Measurements from ENCODE around the gene STK38L. TPM values are rescaled to one million over a fixed set of nuclear protein-coding genes. Genes with fewer than 3 reads are reported as not detected.

Gene STK38L
- total RNA-seq, 1 donor from 2014 or later, result 269 TPM

DNA sequence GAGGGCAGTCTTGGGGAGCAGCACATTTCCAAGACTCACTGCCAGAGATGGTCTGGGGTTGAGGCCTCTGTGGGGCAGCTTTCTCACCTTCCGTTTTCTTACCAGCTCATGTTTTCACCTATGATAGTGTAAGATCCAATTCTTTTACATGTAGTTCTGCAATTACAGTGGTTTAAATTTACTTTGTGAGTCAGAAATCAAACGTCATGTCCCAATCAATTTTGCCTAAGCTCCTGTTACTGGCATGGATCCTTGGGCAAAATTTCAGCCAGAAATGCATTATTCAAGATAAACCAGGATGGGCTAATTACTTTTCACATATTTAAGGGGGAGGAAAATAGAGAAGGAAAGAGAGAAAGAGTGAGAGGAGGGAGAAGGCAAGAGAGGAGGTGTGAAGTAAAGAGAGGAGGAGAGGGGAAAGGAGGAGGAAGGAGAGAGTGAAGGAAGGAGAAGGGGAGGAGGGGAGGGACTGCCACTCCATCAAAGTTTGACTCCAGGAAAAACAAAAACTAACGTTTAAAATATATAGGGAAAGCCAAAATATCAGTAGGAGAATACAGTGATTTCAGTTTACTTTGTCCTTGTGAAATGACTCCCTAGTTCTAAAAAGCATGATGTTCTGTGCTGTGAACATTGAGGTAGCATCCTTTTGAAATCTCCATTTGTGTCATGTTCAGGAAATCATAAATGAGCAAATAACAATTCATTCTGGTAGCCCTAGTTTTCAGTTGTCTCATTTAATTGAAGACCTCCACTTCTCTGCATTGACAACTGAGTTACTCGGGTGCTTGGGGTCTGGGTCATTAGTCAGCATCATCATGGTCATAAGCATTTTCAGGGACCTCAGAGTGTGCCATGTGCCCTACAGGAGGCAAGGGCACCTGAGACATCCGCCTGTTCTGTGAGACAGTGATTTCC lies 91.5 kb downstream of the STK38L start:
- intact Hi-C loops (cut with DNase I), result no loop called here

DNA sequence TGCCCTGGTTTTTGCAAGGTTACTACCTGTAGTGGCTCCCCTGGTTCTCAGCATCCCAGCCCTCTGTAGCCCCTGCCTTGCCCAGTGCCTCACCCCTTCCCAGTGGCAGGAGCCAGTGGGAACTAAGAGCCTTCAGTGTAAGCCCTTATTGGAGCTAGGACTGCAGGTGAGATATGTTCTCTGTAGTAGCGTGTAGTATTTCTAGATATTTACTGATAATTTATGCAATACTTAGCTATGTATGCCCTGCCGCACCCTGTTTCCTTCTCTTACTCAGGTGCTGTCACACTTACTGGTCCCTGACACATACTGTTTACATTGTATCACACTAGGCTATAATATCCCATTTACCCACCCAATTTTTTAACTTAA lies 92.2 kb downstream of the STK38L start:
- intact Hi-C loops (cut with DNase I), result no loop called here
- DNase-seq (ENCODE audit: low spot score), result no peak

More for the DNA sequence above, 91.5 kb downstream of the STK38L start:
- DNase-seq (ENCODE audit: low spot score), result no peak

DNA sequence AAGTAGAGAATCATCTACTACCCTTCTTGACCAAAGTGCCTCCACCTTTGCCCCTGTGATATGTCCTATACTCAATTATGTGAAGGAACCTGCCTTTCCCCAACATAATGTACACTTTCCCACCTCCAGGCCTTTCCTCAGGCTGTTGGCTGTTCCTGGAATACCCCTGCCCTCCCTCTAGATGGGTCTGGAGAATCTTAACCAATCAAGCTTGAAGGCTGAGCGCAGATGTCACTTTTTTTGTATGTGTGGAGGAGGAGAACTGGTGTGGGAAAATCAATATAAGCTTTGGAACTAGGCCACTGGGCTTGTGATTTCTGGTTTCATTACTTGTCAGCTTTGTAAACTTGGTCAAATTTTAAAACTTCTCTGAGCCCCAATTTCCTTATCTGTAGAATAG lies 93.3 kb downstream of the STK38L start:
- DNase-seq (ENCODE audit: low spot score), result no peak
- intact Hi-C loops (cut with DNase I), result no loop called here

DNA sequence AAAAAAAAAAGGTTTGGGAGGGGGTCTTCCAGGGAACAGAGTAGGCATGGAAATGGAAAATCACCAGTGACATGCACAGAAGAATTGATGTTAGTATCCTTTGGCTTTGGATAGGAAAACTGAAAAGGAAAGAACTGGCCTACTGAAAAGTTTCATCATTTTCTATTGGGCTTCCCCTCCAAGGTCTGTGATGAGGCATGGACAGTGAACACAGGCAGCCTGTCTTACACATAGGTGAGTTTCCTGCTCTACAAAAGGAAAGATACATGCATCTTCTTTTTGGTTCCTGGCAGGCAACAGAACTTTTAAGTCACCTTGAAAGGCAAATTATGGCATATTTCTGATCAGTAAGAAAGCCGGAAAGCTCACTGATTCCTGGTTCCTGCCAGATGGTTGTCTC lies 94.4 kb downstream of the STK38L start:
- DNase-seq (ENCODE audit: low spot score), result no peak
- intact Hi-C loops (cut with DNase I), result no loop called here

DNA sequence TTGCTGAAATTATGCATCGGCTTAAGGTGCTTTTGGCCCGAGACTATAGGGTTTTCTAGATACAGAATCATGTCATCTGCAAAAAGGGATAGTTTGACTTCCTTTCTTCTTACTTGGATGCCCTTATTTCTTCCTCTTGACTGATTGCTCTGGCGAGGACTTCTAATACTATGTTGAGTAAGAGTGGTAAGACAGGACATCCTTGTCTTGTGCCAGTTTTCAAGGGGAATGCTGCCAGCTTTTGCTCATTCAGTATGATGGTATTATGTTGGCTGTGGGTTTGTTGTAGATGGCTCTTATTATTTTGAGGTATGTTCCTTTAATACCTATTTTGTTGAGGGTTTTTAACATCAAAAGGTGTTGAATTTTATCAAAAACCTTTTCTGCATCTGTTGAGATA lies 96.9 kb downstream of the STK38L start:
- intact Hi-C loops (cut with DNase I), result no loop called here
- DNase-seq (ENCODE audit: low spot score), result no peak

DNA sequence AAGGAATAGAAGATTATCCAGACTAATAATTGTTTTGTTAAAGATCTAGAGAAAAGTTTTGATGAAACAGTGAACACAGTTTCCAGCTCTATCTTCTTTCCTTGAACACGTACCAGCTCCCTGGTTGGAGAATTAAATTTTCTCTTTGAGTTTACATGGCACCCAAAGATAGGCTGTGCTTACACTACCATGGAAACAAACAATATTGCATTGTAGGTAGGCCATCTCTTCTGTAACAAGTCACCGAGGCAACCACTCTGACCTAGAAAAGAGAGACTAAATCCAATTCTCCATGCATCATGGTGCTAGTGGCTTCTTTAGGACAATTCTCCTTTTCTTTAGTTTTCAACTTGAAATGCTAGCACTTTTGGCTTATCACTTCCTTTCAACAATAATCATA lies 98.5 kb downstream of the STK38L start:
- intact Hi-C loops (cut with DNase I), result no loop called here
- DNase-seq (ENCODE audit: low spot score), result no peak

DNA sequence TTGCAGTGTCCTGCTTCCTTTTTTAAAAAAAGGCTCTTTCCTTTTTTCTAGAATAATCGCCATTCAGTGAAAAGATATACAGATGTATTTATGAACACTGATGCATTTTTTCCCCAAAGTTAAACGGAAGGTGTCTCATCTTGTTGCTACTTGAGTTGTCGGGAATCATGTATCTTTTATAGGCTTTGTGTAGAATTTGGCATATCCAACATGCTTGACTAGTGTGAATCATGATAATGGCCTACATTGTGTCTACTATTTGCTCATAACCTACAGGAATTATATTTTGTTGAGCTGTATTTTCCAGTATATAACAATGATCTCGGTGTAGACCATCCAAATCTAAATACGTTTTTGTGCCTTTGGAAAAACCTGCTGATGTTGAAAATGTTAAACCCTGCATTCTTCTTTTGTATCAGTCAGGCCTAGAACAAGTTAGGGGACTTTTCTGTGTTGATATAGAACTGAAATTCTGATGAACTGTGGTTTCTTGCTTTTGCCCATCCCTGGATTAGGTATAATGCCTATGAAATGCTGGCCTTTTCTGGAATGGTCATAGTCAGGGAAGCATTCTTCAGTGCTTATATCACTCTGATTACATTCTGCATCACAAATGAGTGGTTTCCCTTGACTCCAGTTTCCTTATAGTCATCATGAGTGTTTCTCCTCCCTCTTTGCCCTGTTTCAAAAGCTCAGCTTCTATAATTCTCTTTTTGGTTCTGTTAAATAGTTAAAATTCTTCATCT lies 99.3 kb downstream of the STK38L start:
- no peak for DNase-seq (ENCODE audit: low spot score)
- intact Hi-C loops (cut with DNase I), result no loop called here

DNA sequence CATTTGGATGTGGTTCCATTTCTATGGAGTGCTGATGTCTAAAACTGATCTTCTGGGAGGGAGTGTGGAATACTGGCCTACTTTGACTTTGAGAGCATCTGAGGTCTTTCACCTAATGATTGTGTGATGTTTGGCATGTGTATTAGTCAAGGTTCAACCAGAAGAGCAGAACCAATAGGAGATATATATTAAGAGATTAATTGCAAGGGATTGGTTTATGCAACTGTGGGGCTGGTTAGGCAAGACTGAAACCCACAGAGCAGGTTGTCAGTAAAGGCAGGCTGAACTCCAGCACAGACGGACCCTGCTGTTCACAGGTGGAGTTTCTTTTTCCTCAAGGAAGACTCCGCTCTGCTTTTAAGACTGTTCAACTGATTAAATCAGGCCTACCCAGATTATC lies 100.2 kb downstream of the STK38L start:
- no peak for DNase-seq (ENCODE audit: low spot score)

DNA sequence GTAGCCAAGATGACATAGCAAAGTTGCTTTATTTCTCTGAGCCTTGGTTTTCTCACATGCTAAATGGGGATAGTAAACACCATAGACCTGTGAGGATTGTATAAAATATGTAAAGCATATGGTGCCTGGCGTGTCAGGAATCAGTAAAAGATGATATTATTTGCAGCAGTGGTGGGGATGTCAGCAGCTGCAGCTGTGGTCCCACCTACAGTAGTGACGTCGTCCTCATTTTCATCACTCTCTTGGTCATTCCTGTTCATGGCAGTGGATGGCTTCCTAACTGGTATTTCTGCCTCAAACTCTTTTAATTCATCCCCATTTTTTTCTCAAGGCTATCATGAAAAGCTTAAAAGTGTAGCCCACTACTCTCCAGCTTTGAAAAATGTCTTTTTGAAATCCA lies 100.7 kb downstream of the STK38L start:
- intact Hi-C loops (cut with DNase I), result no loop called here
- no peak for DNase-seq (ENCODE audit: low spot score)

More for the DNA sequence above, 100.2 kb downstream of the STK38L start:
- intact Hi-C loops (cut with DNase I), result no loop called here

DNA sequence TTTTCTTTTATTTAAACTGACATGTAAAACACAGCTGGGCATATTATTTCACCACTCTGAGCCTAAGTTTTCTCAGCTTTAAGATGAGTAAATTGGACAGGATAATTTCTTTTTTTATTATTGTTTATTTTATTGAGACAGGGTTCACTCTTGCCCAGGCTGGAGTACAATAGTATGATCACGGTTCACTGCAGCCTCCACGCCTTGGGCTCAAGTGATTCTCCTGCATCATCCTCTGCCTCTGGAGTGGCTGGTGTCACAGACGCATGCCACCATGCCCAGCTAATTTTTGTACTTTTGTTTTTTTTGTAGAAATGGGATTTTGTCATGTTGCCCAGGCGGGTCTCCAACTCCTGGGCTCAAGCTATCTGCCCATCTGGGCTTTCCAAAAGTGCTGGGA lies 101.3 kb downstream of the STK38L start:
- intact Hi-C loops (cut with DNase I), result no loop called here
- DNase-seq (ENCODE audit: low spot score), result no peak

DNA sequence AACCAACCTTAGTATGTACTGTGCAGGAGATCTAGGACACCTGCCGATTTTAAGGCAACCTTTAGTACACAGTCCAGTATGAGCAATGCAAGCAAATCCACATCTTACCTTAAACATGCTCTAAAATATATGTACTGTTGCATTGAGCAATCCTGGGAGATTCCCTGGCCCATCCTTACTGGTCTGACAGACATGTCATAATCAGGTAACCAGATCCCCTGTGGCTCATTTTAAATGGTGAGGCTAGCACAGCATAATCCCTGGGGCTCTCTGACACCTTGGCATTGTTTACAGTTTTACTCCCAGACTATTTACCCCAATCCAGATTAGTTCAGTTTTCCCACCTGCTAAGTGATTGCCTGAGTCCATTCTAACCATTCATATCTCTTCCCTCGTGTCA lies 103.7 kb downstream of the STK38L start:
- intact Hi-C loops (cut with DNase I), result no loop called here
- no peak for DNase-seq (ENCODE audit: low spot score)

DNA sequence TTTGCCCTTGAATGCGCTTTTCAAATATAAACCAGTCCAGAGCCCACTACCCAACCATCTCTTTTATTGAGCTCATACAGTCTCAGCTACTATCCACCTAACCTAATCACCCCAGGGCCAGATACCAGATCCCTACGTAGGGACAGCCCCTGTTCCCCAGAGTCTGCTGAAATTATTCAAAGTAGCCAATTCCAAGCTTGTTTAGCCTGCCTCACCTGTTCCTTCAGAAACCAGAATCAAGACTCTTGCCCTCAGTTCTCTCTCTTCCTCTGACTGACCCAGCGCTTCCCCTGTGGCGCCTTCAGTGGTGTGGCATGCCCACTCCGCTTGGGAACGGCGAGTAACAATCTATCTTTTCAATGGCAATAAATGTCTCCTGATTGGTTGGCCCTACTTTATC lies 107.4 kb downstream of the STK38L start:
- DNase-seq (ENCODE audit: low spot score), result no peak
- intact Hi-C loops (cut with DNase I), result no loop called here

DNA sequence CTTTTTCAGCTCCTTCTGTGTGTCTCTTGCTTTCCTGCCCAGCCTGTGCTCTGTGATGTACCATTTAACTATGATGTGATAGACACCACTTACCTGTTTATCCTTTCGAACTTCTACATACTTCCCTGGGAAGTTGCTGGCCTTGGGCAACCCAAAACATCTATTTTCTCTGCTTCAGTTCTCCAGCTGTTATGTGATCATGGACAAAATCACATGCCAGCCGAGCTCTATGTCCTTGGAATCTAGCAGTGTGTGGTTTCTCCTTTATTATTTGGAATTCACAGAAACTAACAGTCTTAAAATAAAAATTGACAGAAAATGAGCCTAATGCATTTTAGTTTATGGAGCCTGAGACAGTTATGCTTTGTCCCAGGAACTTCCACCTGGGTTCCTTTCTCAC lies 111.4 kb downstream of the STK38L start:
- intact Hi-C loops (cut with DNase I), result no loop called here

DNA sequence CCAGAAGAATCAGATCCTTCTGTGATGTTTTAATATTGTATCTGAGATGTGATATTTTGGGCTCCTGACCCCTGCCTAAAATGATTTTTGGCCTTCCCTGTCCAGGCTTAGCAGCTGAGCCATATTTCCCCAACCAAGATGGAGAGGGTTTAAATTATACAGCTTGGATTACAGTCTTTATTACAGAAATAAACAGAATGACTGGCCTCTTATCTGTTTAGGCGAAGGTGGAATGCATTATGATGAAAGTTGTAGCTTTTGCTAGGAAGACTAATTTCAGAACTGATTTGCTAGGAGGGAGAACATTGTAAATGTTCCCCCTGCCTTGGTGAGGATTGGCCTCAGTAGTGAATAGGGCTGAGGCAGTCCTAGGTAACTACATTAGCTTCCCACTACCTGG lies 111.9 kb downstream of the STK38L start:
- DNase-seq (ENCODE audit: low spot score), result no peak
- intact Hi-C loops (cut with DNase I), result no loop called here

More for the DNA sequence above, 111.4 kb downstream of the STK38L start:
- DNase-seq (ENCODE audit: low spot score), result no peak

DNA sequence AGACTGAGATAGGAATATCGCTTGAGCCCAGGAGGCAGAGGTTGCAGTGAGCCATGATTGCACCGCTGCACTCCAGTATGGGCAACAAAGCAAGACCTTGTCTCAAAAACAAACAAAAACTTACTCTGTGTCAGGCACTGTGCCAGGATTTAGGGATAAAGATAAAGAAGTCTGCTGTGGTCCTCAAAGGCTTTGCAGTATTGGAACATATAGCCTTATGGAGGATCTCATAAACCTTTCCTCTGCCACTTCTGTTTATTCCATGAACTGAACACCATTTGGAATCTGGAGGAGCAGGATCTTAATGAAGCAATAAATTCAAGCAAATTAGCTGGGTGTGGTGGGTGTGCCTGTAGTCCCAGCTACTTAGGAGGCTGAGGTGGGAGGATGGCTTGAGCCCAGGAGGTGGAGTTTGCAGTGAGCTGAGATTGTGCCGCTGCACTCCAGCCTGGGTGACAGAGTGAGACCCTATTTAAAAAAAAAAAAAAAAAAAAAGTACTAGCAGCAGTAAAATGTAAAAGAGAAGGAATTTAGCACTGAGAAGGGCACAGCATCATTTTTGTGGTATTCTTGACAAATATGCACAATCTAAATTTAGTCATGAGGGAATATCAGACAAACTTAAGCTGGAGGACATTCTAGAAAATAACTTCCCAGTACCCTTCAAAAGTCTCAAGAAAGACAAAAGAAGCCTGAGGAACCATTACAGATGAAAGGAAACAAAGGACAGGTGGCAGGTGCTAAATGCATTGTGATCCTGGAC lies 115.7 kb downstream of the STK38L start:
- intact Hi-C loops (cut with DNase I), result no loop called here
- DNase-seq (ENCODE audit: low spot score), result no peak

DNA sequence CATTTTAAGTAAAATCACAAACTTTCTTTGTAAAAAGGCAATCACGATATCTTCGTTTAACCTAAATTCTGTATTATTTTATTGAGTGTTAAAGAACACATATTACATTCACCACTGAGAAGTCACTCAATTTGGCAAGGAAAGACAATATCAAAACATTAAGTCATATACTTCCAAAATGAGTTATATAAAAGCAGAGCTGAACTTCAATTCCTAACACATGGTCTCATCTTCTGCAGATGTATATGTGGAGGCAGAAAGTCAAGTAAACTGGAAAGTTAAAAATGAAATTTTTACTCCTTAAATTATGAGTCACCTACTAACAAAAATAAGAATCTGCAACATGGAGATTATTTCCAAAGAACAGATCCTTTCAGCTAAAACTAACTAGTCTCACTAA lies 117.3 kb downstream of the STK38L start:
- intact Hi-C loops (cut with DNase I), result no loop called here
- DNase-seq (ENCODE audit: low spot score), result no peak

DNA sequence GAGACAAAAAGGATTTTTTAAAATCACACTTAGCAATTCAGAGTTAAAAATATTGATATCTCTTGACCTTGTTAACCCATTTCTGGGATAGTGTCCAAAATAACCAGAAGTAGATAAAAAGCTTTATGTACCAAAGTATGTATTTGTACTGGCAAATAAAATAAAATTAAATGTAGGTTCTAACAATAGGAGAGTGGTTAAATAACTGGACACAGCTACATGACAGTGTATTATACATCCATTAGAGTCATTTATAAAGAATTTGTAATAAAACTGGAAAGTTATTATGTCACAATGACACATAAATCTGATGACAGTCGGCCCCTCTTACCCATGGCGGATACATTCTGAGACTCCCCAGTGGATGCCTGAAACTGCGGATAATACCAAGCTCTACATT lies 122.5 kb downstream of the STK38L start:
- no peak for DNase-seq (ENCODE audit: low spot score)
- intact Hi-C loops (cut with DNase I), result no loop called here

DNA sequence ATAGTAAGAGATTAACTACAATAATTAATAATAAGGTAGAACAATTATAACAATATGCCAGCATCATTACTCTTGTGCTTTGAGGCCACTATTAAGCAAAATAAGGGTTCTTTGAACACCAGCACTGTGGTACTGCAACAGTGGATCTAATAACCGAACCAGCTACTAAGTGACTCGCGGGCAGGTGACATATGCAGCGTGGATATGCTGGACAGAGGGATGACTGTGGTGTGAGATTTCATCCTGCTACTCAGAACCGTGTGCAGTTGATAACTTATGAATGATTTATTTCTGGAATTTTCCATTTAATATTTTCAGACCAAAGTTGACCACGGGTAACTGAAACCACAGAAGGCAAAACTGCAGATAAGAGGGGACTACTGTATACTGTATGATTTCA lies 123.0 kb downstream of the STK38L start:
- intact Hi-C loops (cut with DNase I), result no loop called here
- DNase-seq (ENCODE audit: low spot score), result no peak

All from cardiac septum (tissue), 1 donor.